COR-L47 (cell line): ENCODE results near the gene ARHGDIA.
"Not testable (repeated sequence)": the region's sequence is repeated elsewhere in the genome, so short reads cannot be mapped to it uniquely, and the experiment has no call there.

Source experiments
- DNase-seq: peaks from one replicate; lab custom pipeline; 2025; lab: John Stamatoyannopoulos, UW

ARHGDIA gene

GRCh38 chr17:81842725-81843504 is 28.2 kb downstream of the ARHGDIA start:
- DNase-seq, result no peak

- no peak for DNase-seq
Measured at GRCh38 chr17:81842378-81842724, 28.8 kb downstream of the ARHGDIA start.

DNA sequence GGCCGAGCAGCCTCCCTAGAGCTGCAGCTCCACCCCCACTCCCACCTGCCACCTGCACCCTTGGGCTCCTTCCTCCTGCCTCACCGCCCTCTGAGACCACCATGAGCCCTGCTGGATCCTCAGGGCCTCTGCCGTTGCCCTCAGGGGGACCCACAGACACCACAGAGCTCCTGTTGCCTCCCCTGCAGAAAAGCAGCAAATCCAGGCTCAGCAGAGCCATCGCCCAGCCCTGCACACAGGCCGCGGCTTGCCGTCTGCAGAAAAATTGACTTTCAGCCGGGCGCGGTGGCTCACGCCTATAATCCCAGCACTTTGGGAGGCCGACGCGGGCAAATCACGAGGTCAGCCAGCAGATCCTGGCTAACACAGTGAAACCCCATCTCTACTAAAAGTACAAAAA is 29.3 kb downstream of the ARHGDIA start:
- DNase-seq, result no peak

GRCh38 chr17:81840826-81841778 is 30.0 kb downstream of the ARHGDIA start:
- DNase-seq, result no peak

DNA sequence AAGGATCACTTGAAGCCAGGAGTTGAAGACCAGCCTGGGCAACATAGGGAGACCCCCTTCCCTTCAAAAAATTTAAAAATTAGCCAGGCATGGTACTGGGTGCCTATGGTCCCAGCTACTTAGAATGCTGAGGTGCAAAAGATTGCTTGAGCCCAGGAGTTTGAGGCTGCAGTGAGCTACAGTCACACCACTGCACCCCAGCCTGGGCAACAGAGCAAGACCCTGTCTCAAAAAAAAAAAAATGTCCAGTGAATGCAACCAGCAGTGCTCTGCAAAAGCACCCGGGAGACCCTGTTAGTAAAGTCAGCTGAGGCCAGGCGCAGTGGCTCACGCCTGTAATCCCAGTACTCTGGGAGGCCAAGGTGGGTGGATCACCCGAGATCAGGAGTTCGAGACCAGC is 31.1 kb downstream of the ARHGDIA start:
- DNase-seq, result not testable (repeated sequence)

DNA sequence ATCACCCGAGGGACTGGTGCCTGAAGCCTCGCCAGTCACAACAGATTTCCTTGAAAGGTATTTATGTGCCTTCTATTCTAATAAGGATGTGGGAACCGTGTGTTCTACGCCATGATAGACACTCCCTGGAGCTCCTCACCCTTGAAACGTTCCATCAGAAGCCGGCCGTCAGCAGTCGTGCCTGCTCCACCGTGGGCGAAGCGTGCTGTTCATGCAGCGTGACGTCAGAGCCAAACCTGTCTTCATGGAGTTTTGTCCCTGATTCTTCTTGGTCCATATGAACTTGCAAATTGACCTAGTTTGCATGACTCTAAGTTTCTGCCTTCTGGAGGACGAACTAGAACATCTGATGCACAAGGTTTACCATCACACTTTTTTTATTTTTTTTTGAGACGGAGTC is 31.8 kb downstream of the ARHGDIA start:
- no peak for DNase-seq

DNA sequence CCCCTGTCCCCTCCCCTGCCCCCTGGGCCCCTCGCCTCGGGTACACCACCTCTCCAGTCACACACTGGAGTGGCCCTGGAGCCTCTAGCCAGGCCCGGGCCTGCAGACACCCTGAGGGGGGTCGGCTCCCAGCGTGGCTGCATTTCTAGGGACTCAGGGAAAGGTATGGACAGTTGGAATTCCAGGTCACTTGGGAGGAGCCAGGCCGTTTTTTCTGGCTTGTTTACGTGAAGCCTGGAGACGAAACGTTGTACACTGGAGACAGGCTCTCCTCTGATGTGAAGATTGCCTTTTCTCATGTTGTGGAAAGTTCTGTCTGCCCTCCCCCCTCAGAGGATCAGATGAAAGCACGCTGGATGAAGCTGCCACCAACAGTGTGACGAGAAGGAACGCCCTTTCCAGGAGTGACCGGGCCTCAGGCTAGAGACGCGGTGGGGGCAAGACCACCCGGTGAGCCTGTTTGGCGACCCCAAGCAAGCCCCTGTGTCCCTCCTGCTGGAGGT is 32.3 kb downstream of the ARHGDIA start:
- DNase-seq, result no peak

GRCh38 chr17:81837641-81838040 is 33.5 kb downstream of the ARHGDIA start:
- DNase-seq, result no peak

DNA sequence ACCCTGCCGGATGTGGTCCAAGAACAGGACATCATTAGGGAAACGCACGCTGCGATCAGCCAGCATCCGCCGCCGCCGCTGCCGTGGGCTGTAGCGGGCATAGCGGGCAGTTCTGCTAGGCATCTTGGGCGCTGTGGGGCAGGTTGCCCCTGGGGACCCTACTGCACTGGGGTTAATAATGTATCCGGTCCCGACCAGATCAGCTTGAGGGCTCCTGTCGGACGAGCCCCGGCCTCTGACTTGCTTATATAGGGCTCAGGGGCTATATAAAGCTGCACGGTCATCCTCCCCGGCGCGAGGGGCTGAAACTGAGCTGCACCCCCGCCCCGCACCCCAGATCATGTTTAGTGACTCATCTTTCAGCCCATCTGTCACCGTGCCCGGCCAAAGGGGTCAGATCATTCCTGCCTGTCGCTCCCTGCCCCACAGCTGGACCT is 36.3 kb downstream of the ARHGDIA start, which contains the start of gene PPP1R27:
Gene PPP1R27, minus strand, starts transcription at position 220 of the 437 bp plus-strand sequence. Its CDS starts 97 bp downstream, at position 123.
- no peak for DNase-seq

- no peak for DNase-seq
Measured at GRCh38 chr17:81833921-81834830, 37.0 kb downstream of the ARHGDIA start.

- peak; percentile 96 for DNase-seq
Measured at GRCh38 chr17:81833160-81833920, 37.8 kb downstream of the ARHGDIA start, which contains the start of gene MCRIP1. Gene MCRIP1 (minus strand): TSS chr17:81833291. CDS start chr17:81824506, 8,785 bp downstream.

GRCh38 chr17:81832608-81833159 is 38.5 kb downstream of the ARHGDIA start:
- no peak for DNase-seq

DNA sequence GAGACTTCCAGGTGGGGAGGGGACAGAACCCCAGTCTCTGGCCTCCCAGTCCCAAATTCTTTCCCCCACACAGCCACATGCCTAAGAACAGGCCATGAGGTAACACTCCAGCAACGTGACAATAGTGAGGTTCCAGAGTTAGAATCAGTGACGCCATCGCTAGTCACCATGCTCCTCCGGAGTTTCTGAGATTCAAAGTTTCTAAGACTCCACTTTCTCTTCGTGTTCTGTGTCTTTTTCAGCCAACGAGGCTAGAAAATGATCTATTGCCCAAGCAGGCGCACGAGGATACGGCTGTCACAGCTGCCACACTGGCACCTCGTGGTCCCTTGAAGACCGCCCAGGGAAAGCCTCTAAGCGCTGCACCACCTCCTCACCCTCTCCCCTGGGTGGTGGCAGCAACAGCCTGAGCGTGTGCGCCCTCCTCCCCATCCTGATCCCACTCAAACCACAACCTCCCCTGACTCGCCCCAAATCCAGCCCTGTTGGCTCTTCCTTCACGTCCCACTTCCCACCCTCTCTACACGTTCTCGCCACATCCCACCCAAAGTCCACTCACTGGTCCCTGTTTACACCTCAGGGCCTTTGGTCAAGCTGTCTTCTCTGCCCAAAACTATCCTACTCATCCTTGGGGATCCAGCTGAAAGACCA is 39.1 kb downstream of the ARHGDIA start:
- peak; percentile 32 for DNase-seq

DNA sequence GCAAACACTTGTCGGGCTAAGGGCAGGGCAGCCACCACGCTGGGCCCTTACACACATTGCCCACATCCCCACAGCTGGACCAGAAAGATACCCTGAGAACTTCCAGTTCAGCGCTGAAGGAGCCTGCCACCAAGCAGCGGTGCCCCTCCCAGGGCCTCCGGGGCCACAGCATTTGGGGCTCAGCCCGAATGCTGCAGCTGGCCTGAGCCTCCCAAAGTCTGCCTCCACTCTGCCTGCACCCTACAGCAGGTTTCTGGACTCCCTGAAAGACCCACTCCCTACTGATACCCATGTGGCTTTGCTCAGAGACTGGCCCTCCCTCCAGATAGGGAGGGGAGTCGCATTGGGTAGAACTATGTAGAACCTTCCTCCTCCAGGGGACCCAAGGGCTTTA is 39.6 kb downstream of the ARHGDIA start:
- no peak for DNase-seq

- DNase-seq, result no peak
Measured at GRCh38 chr17:81829858-81830257, 41.3 kb downstream of the ARHGDIA start.

DNA sequence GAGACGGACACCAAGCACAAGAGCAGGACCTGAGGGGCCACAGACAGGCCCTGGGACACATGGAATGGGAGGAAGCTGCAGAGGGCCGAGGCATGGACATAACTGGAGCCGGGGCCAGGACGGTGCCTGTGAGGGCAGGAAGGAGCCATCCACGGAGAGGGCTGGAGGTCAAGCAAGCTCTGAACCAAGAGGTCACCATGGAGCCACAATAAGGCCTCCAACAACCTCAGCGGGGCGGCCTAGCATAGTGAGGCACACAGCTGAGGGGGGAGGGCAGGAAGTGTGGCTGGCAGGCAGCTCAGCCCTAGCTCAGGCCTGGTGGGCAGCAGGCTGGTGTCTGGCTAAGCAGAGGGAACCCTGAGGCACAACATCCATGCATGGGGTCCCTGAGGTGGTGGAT is 42.5 kb downstream of the ARHGDIA start:
- DNase-seq, result no peak

GRCh38 chr17:81825841-81826466 is 45.2 kb downstream of the ARHGDIA start:
- DNase-seq, result no peak

- DNase-seq, result no peak
Measured at GRCh38 chr17:81824595-81824994, 46.5 kb downstream of the ARHGDIA start.

- DNase-seq, result no peak
Measured at GRCh38 chr17:81823820-81824550, 47.2 kb downstream of the ARHGDIA start.
